ENCODE results near the gene KIAA1755.

DNA sequence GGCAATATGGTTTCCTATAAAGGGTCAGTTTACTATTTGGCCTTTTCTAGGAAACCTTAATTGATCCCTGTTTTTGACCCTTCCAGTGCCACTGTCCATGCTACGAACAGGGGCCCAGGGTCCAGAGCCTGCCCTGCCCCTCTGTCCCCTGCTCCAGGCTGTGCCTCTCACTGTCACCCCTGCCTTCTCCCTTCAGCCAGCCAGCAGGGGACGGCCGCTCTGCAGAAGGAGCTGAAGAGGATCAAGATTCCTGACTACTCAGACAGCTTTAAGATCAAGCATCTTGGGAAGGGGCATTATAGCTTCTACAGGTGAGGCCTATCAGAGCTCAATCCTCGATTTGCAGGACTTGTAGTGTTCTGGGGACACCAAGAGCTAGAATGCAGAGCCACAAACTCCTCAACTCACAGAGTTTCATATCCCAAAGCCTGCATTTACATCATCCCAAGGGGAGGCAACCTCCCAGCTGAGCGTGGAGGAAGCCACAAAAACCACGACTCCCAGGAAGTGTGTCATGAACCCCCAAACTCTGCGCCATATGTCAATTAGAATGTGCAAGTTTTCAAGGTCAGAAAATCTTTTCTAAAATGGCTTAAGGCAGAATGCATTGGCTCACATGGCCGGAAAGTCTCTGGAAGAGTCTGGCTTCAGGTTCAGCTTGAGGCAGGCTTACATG is 47.0 kb upstream of the KIAA1755 start:
- TF ChIP-seq, protein P1, sequence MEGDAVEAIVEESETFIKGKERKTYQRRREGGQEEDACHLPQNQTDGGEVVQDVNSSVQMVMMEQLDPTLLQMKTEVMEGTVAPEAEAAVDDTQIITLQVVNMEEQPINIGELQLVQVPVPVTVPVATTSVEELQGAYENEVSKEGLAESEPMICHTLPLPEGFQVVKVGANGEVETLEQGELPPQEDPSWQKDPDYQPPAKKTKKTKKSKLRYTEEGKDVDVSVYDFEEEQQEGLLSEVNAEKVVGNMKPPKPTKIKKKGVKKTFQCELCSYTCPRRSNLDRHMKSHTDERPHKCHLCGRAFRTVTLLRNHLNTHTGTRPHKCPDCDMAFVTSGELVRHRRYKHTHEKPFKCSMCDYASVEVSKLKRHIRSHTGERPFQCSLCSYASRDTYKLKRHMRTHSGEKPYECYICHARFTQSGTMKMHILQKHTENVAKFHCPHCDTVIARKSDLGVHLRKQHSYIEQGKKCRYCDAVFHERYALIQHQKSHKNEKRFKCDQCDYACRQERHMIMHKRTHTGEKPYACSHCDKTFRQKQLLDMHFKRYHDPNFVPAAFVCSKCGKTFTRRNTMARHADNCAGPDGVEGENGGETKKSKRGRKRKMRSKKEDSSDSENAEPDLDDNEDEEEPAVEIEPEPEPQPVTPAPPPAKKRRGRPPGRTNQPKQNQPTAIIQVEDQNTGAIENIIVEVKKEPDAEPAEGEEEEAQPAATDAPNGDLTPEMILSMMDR (IDR thresholded peaks at IDR 0.05), result no peak
- TF ChIP-seq POLR2A (IDR thresholded peaks at IDR 0.05) (no peak), POLR2AphosphoS5 (IDR thresholded peaks at IDR 0.05) (no peak)
